ENCODE results near the gene DSN1. TPM values are rescaled to one million over a fixed set of nuclear protein-coding genes. Genes with fewer than 3 reads are reported as not detected.
"Not testable (repeated sequence)": the region's sequence is repeated elsewhere in the genome, so short reads cannot be mapped to it uniquely, and the experiment has no call there.

DSN1 gene
- total RNA-seq, 1 donor from 2014 or later: 48.2 TPM

DNA sequence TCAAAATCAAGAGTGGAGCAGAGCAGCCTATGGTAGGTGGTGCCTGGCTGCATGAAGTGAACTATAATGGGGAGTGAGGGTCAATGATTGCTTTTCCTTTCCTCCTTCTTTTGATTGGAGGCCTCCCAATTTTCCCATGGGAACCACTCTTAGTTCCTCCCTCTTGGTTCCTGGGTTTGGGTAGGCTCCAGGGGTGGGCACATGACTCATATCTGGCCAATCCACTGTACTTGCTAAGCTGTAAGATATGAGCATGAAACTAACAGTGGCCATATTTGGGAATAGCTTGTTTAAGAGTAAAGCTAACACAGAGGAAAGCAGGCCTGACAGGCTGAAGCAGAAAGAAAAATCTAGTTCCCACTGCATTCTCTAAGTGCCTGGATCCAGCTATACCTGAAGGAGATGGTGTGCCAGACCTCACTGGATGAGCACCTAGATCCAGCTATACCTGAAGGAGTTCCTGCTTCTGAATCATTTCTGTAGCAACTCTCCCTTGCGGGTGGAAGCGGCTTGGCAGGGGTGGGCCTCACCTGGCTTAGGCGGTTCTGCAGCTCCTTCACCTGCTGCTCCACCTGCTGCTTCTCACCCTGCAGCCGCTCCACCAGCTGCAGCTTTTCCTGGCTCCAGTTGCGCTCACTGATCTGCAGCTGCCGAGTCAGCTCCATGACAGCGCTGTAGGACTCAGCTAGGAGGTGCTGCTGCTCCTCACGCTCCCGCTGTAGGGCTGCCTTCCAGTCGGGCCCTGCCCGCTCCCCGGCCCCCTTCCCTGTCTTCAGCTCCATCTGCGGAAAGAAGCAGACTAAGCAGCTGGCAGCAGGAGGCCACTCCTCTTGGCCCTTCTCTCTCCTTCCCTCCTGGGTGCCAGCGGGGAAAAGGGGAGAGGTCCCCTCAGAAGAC lies 29.0 kb upstream of the DSN1 start:
- Histone ChIP-seq H3K27me3 (no peaks in the 10 kb centered on the region), H3K36me3 (no peaks in the 10 kb centered on the region), H3K4me1 (no peaks in the 10 kb centered on the region), H3K79me2 (ENCODE audit: low read depth) (no peaks in the 10 kb centered on the region), H3K9me3 (ENCODE audit: low read depth) (no peaks in the 10 kb centered on the region), H3K27ac (no peak overlapping the region), H3K4me3 (no peak overlapping the region), H3K4me2 (no peak overlapping the region), H3K9ac (no peak overlapping the region), H3F3A (ENCODE audit: low read depth) (no peaks in the 10 kb centered on the region), H2AFZ (replicated peaks) (no peak overlapping the region), H4K20me1 (ENCODE audit: low read depth) (no peaks in the 10 kb centered on the region)
- Mint-ChIP-seq H3K36me3 (peaks cover 36% of the 10 kb centered on the region), H3K9me3 (no peaks in the 10 kb centered on the region), H3K27ac (no peak overlapping the region), H3K4me1 (no peaks in the 10 kb centered on the region), H3K27me3 (ENCODE audit: insufficient read depth, low read depth) (no peaks in the 10 kb centered on the region), H3K4me3 (no peak overlapping the region)
- TF ChIP-seq, protein P1, sequence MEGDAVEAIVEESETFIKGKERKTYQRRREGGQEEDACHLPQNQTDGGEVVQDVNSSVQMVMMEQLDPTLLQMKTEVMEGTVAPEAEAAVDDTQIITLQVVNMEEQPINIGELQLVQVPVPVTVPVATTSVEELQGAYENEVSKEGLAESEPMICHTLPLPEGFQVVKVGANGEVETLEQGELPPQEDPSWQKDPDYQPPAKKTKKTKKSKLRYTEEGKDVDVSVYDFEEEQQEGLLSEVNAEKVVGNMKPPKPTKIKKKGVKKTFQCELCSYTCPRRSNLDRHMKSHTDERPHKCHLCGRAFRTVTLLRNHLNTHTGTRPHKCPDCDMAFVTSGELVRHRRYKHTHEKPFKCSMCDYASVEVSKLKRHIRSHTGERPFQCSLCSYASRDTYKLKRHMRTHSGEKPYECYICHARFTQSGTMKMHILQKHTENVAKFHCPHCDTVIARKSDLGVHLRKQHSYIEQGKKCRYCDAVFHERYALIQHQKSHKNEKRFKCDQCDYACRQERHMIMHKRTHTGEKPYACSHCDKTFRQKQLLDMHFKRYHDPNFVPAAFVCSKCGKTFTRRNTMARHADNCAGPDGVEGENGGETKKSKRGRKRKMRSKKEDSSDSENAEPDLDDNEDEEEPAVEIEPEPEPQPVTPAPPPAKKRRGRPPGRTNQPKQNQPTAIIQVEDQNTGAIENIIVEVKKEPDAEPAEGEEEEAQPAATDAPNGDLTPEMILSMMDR (IDR thresholded peaks at IDR 0.05): no peak
- TF ChIP-seq EZH2phosphoT487 (IDR thresholded peaks at IDR 0.05): no peak
- DNase-seq (ENCODE audit: low spot score): no peak

DNA sequence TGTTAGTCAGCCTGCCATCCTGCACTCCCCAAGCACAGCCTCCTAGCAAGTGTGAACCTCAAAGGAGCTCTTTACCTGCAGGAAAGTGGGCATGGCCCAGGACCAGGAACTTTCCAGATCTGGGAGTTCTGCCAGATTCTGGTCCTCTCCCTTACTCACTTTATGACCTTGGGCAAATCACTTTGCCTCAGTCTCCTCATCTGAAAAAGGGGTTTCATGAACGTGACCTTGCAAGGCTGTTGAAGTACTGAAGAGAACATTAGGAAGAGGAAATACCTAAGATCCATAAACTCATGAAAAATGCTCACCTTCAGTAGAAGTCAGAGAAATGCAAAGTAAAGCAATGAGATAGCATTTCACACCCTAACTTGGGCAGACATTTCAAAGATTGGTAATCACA lies 26.8 kb upstream of the DSN1 start:
- TF ChIP-seq EZH2phosphoT487 (IDR thresholded peaks at IDR 0.05): no peak
- no peak for TF ChIP-seq EZH2 (IDR thresholded peaks at IDR 0.05)
- TF ChIP-seq, protein P1 (IDR thresholded peaks at IDR 0.05): no peak
- H2AFZ ChIP-seq (replicated peaks): no peak overlapping the region
- H4K20me1 ChIP-seq (ENCODE audit: low read depth): peaks cover 3% of the 10 kb centered on the region
- H3K9me3 ChIP-seq (ENCODE audit: low read depth): no peaks in the 10 kb centered on the region
- Mint-ChIP-seq H3K9me3 (no peaks in the 10 kb centered on the region), H3K4me1 (no peaks in the 10 kb centered on the region), H3K4me3 (no peak overlapping the region), H3K27me3 (ENCODE audit: insufficient read depth, low read depth) (no peaks in the 10 kb centered on the region), H3K36me3 (peaks cover 41% of the 10 kb centered on the region), H3K27ac (no peak overlapping the region)
- H3K4me2 ChIP-seq: no peak overlapping the region
- no peaks in the 10 kb centered on the region for H3K79me2 ChIP-seq (ENCODE audit: low read depth)
- no peak overlapping the region for H3K9ac ChIP-seq
- H3K27me3 ChIP-seq: no peaks in the 10 kb centered on the region
- DNase-seq (ENCODE audit: low spot score): no peak
- no peaks in the 10 kb centered on the region for H3F3A ChIP-seq (ENCODE audit: low read depth)
- H3K4me3 ChIP-seq: no peak overlapping the region
- H3K36me3 ChIP-seq: no peaks in the 10 kb centered on the region
- no peak overlapping the region for H3K27ac ChIP-seq
- H3K4me1 ChIP-seq: no peaks in the 10 kb centered on the region

DNA sequence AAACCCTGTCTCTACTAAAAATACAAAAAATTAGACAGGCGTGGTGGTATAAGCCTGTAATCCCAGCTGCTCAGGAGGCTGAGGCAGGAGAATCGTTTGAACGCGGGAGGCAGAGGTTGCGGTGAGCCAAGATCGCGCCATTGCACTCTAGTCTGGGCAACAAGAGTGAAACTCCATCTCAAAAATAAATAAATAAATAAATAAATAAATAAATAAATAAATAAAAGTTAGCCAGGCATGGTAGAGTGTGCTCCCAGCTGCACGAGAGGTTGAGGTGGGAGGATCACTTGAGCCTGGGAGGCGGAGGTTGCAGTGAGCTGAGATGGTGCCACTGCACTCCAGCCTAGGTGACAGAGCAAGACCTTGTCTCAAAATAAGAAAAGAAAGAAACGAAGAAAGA lies 25.8 kb upstream of the DSN1 start:
- not testable (repeated sequence) for H3K79me2 ChIP-seq (ENCODE audit: low read depth); H3K9me3 ChIP-seq (ENCODE audit: low read depth); H3K4me3 Mint-ChIP-seq; H3K36me3 ChIP-seq; H3F3A ChIP-seq (ENCODE audit: low read depth); H3K27me3 Mint-ChIP-seq (ENCODE audit: insufficient read depth, low read depth); H3K27me3 ChIP-seq; H3K27ac ChIP-seq; H4K20me1 ChIP-seq (ENCODE audit: low read depth); H3K9me3 Mint-ChIP-seq; H3K9ac ChIP-seq; DNase-seq (ENCODE audit: low spot score); H3K4me3 ChIP-seq; H3K27ac Mint-ChIP-seq; H2AFZ ChIP-seq (replicated peaks); H3K4me1 Mint-ChIP-seq; H3K4me2 ChIP-seq; H3K4me1 ChIP-seq
- peaks cover 43% of the 10 kb centered on the region for H3K36me3 Mint-ChIP-seq

DNA sequence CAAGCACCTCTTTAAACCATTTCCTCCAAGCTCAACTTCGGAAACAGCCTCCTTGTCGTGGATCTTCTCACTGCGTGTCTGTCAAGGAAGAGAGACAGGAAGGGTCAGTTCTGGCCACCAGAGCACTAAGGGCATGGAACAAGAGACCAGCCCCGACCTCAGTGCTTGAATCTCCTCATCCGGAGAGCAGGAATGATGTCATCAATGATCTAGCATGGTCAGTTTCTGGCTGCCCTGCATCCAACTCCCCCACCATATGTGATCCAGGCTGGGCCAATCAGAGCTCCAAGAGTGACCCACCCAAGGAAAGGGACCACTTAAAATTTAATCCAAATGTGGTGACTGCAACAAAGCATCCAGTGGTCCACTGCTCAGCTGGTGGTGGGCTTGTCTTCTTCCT lies 23.3 kb upstream of the DSN1 start:
- TF ChIP-seq, protein P1 (IDR thresholded peaks at IDR 0.05): no peak
- TF ChIP-seq EZH2phosphoT487 (IDR thresholded peaks at IDR 0.05) (no peak), EZH2 (IDR thresholded peaks at IDR 0.05) (no peak)
- DNase-seq (ENCODE audit: low spot score): no peak
- Histone ChIP-seq H4K20me1 (ENCODE audit: low read depth) (peaks cover 3% of the 10 kb centered on the region), H3K4me1 (peaks cover 4% of the 10 kb centered on the region), H3K36me3 (no peaks in the 10 kb centered on the region), H2AFZ (replicated peaks) (no peak overlapping the region), H3F3A (ENCODE audit: low read depth) (peaks cover 5% of the 10 kb centered on the region), H3K9ac (no peak overlapping the region), H3K79me2 (ENCODE audit: low read depth) (peaks cover 4% of the 10 kb centered on the region), H3K27ac (no peak overlapping the region), H3K27me3 (no peaks in the 10 kb centered on the region), H3K4me2 (no peak overlapping the region), H3K9me3 (ENCODE audit: low read depth) (no peaks in the 10 kb centered on the region), H3K4me3 (no peak overlapping the region)
- H3K4me3 Mint-ChIP-seq: no peak overlapping the region
- peaks cover 4% of the 10 kb centered on the region for H3K4me1 Mint-ChIP-seq
- H3K36me3 Mint-ChIP-seq: peaks cover 44% of the 10 kb centered on the region
- no peaks in the 10 kb centered on the region for H3K9me3 Mint-ChIP-seq
- H3K27ac Mint-ChIP-seq: no peak overlapping the region
- no peaks in the 10 kb centered on the region for H3K27me3 Mint-ChIP-seq (ENCODE audit: insufficient read depth, low read depth)
